WTC11 (cell line): ENCODE results near the gene FRYL. TPM values are rescaled to one million over a fixed set of nuclear protein-coding genes. Genes with fewer than 3 reads are reported as not detected.

Experiments
- ATAC-seq: fragments of 200-7000 bp; cut with Tn5 transposase; 2 replicates; pipeline ENCODE4 v1.10.0; 2021; ENCODE audit warnings: mild to moderate bottlenecking, moderate library complexity
- CTCF ChIA-PET: fragments of 300-600 bp; sonication (Branson Sonifier 250); formaldehyde crosslinking; loops from one replicate; lab custom pipeline; 2021; ENCODE audit warnings: antibody characterized with exemption; lab: Charles Lee
- POLR2A ChIA-PET: fragments of 350-600 bp; sonication (Branson Sonifier 250); formaldehyde crosslinking; loops from one replicate; lab custom pipeline; 2021; ENCODE audit warnings: antibody characterized with exemption; lab: Charles Lee
- DNase-seq: peaks from one replicate; pipeline ENCODE4 v3.0.0; 2021; ENCODE audit warnings: low spot score
- H3K27ac Mint-ChIP-seq: 2 replicates; pipeline ENCODE4 v1.8.0; 2021; ENCODE audit warnings: mixed read lengths
- H3K27me3 Mint-ChIP-seq: 2 replicates; pipeline ENCODE4 v1.8.0; 2021; ENCODE audit warnings: low read depth, mild to moderate bottlenecking, moderate library complexity, mixed read lengths
- H3K36me3 Mint-ChIP-seq: 2 replicates; pipeline ENCODE4 v1.8.0; 2021; ENCODE audit warnings: mixed read lengths
- H3K4me1 Mint-ChIP-seq: 2 replicates; pipeline ENCODE4 v1.8.0; 2022; ENCODE audit warnings: mixed read lengths
- H3K4me3 Mint-ChIP-seq: 2 replicates; pipeline ENCODE4 v1.8.0; 2021; ENCODE audit warnings: mild to moderate bottlenecking, moderate library complexity, mixed read lengths
- H3K9me3 Mint-ChIP-seq: 2 replicates; pipeline ENCODE4 v1.8.0; 2021; ENCODE audit warnings: mixed read lengths
- ARID4B ChIP-seq: sonication (generic); formaldehyde crosslinking; IDR thresholded peaks from 2 replicates; pipeline ENCODE4 v1.8.0; 2023; ENCODE audit warnings: missing genetic modification reagents, mild to moderate bottlenecking, borderline replicate concordance
- CREB1 ChIP-seq: sonication (generic); formaldehyde crosslinking; IDR thresholded peaks from 2 replicates; pipeline ENCODE4 v1.8.0; 2023; ENCODE audit warnings: mild to moderate bottlenecking, missing genetic modification reagents
- CTCF ChIP-seq: fragments of 200-600 bp; IDR thresholded peaks from 2 replicates; pipeline ENCODE4 v1.8.0; 2022; ENCODE audit warnings: antibody characterized with exemption
- HMGA2 ChIP-seq: fragments of 250-450 bp; sonication (Bioruptor Pico); IDR thresholded peaks from 2 replicates; pipeline ENCODE4 v1.4.0; 2021; ENCODE audit warnings: mild to moderate bottlenecking, moderate library complexity
- HMGXB4 ChIP-seq: sonication (generic); formaldehyde crosslinking; IDR thresholded peaks from 2 replicates; pipeline ENCODE4 v1.8.1; 2023; ENCODE audit warnings: mild to moderate bottlenecking, moderate library complexity, missing genetic modification reagents
- IRF2 ChIP-seq: sonication (generic); formaldehyde crosslinking; IDR thresholded peaks from 2 replicates; pipeline ENCODE4 v1.8.0; 2022; ENCODE audit warnings: low read depth, missing genetic modification reagents, borderline replicate concordance
- NFE2L1 ChIP-seq: sonication (generic); formaldehyde crosslinking; IDR thresholded peaks from 2 replicates; pipeline ENCODE4 v1.8.1; 2023; ENCODE audit warnings: missing genetic modification reagents
- RELA ChIP-seq: sonication (generic); formaldehyde crosslinking; IDR thresholded peaks from 2 replicates; pipeline ENCODE4 v1.8.1; 2022; ENCODE audit warnings: missing genetic modification reagents, mild to moderate bottlenecking, borderline replicate concordance
- USF2 ChIP-seq: sonication (generic); formaldehyde crosslinking; IDR thresholded peaks from 2 replicates; pipeline ENCODE4 v1.8.1; 2023; ENCODE audit warnings: mild to moderate bottlenecking, missing genetic modification reagents, moderate library complexity
- ZBTB43 ChIP-seq: sonication (generic); formaldehyde crosslinking; IDR thresholded peaks from 2 replicates; pipeline ENCODE4 v1.8.1; 2023; ENCODE audit warnings: mild to moderate bottlenecking, missing genetic modification reagents
- ZNF317 ChIP-seq: sonication (generic); formaldehyde crosslinking; IDR thresholded peaks from 2 replicates; pipeline ENCODE4 v1.8.1; 2023; ENCODE audit warnings: low read depth, mild to moderate bottlenecking, moderate library complexity, missing genetic modification reagents, borderline replicate concordance
- ZNF512 ChIP-seq: sonication (generic); formaldehyde crosslinking; IDR thresholded peaks from 2 replicates; pipeline ENCODE4 v1.8.1; 2022; ENCODE audit warnings: missing genetic modification reagents, borderline replicate concordance
- total RNA-seq: library from RNA; stranded (reverse); gene quantifications from 3 replicates; pipeline ENCODE4 v1.2.3, GENCODE V29; 2021
- TF ChIP-seq, protein P1 (sequence below): sonication (generic); formaldehyde crosslinking; IDR thresholded peaks from 2 replicates; pipeline ENCODE4 v1.8.1; 2023; ENCODE audit warnings: mild to moderate bottlenecking, missing genetic modification reagents, moderate library complexity

Gene FRYL
- total RNA-seq, 1 experiment from 2014 or later, result 38.7 TPM

GRCh38 chr4:48767055-48767929, 12.8 kb downstream of the FRYL start:
- no peaks in the 10 kb centered on the region for H3K36me3 Mint-ChIP-seq
- CTCF ChIA-PET, result interaction anchor here (0.5 to 0.9 kb wide), 2 partner anchors 188 to 189 kb away, joined by 3 read pairs; no protein-coding TSS in a partner anchor
- peak; percentile 72 for ATAC-seq

DNA sequence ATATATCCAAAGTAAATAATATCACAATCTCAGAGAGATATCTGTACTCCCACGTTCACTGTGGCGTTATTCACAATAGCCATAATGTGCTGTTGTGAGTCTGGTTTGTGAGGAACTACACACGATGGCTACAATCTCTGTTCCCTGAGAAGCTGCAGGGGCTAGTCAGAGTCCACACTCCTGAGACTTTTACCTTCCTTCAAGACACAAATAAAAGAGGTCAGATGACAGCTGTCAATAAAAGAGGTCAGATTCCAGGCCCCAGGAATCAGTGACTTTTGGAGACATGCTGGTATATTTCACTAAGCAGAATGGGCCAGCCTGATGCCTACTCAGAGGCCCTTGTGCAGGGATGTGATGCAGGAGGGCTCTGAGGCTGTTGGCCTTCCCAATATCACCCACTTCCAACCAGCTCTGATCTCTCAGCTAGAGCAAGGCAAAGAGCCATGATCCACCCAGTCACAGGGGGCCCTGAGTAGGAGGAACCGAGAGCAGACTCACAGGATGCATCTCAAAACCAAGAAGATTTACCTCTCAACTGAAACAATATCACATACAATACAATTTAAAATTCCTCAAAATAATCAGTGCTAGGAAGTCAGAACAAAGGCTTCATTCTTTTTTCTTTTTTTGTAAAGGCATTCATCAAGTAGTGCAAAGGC, 13.8 kb downstream of the FRYL start:
- no peak overlapping the region; the same call in 1 of the 2 replicates for H3K27ac Mint-ChIP-seq
- CTCF ChIA-PET, result no interaction called here
- TF ChIP-seq CTCF (no peak), ZNF512 (no peak), IRF2 (CRISPR knock-in tag) (no peak), ARID4B (CRISPR knock-in tag) (no peak), USF2 (CRISPR knock-in tag) (no peak), HMGXB4 (CRISPR knock-in tag) (no peak), ZBTB43 (CRISPR knock-in tag) (no peak), ZNF317 (CRISPR knock-in tag) (no peak), CREB1 (no peak), NFE2L1 (CRISPR knock-in tag) (no peak)
- TF ChIP-seq, protein P1, sequence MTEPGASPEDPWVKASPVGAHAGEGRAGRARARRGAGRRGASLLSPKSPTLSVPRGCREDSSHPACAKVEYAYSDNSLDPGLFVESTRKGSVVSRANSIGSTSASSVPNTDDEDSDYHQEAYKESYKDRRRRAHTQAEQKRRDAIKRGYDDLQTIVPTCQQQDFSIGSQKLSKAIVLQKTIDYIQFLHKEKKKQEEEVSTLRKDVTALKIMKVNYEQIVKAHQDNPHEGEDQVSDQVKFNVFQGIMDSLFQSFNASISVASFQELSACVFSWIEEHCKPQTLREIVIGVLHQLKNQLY (CRISPR knock-in tag), result no peak

More at GRCh38 chr4:48767055-48767929, 12.8 kb downstream of the FRYL start:
- TF ChIP-seq RELA (CRISPR knock-in tag), result no peak
- TF ChIP-seq CTCF, result 0 out of 2 replicates have a peak, but pooled peaks have one; percentile 12
- 0 out of 2 replicates have a peak, but pooled peaks have one; percentile 13 for TF ChIP-seq HMGA2 (CRISPR knock-in tag)
- Mint-ChIP-seq H3K27ac (0 out of 2 replicates have a peak overlapping the region, but pooled peaks have one; percentile 14), H3K4me3 (no peak overlapping the region), H3K4me1 (peaks cover 18% of the 10 kb centered on the region), H3K9me3 (no peaks in the 10 kb centered on the region), H3K27me3 (no peaks in the 10 kb centered on the region)
- POLR2A ChIA-PET, result no interaction called here
- DNase-seq, result no peak

More for the DNA sequence above, 13.8 kb downstream of the FRYL start:
- Mint-ChIP-seq H3K9me3 (no peaks in the 10 kb centered on the region), H3K36me3 (no peaks in the 10 kb centered on the region), H3K4me3 (no peak overlapping the region), H3K27me3 (no peaks in the 10 kb centered on the region), H3K4me1 (peaks cover 18% of the 10 kb centered on the region)
- DNase-seq, result no peak
- ATAC-seq, result no peak; the same call in 1 of the 2 replicates
- POLR2A ChIA-PET, result no interaction called here
